Smooth muscle cell (in vitro differentiated cells): Measurements from ENCODE around the gene CBR3. TPM values are rescaled to one million over a fixed set of nuclear protein-coding genes. Genes with fewer than 3 reads are reported as not detected.

Experiments
- DNase-seq: peaks from one replicate; lab custom pipeline; 2025; ENCODE audit not compliant: unreplicated experiment; lab: John Stamatoyannopoulos, UW
- H2AFZ ChIP-seq: fragments of 200-600 bp; sonication (generic); 2 replicates; pipeline ENCODE4 v1.6.0; 2016; ENCODE audit warnings: antibody characterized with exemption, low read depth, mild to moderate bottlenecking
- H3F3A ChIP-seq: fragments of 200-600 bp; sonication (generic); 2 replicates; pipeline ENCODE4 v1.6.0; 2017; ENCODE audit warnings: antibody characterized with exemption, low read depth
- H3K27ac ChIP-seq: fragments of 200-600 bp; sonication (generic); 2 replicates; pipeline ENCODE4 v1.5.1; 2016; ENCODE audit warnings: low read depth, mild to moderate bottlenecking
- H3K27me3 ChIP-seq: fragments of 200-600 bp; sonication (generic); 2 replicates; pipeline ENCODE4 v1.6.1; 2016; ENCODE audit warnings: low read depth, mild to moderate bottlenecking
- H3K36me3 ChIP-seq: fragments of 200-600 bp; sonication (generic); 2 replicates; pipeline ENCODE4 v1.5.1; 2016; ENCODE audit warnings: low read depth
- H3K4me1 ChIP-seq: fragments of 200-600 bp; sonication (generic); 2 replicates; pipeline ENCODE4 v1.5.1; 2016; ENCODE audit warnings: low read depth
- H3K4me2 ChIP-seq: fragments of 200-600 bp; sonication (generic); 2 replicates; pipeline ENCODE4 v1.6.0; 2016; ENCODE audit warnings: mild to moderate bottlenecking
- H3K4me3 ChIP-seq: fragments of 200-600 bp; sonication (generic); 2 replicates; pipeline ENCODE4 v1.5.1; 2016; ENCODE audit warnings: mild to moderate bottlenecking
- H3K79me2 ChIP-seq: fragments of 200-600 bp; sonication (generic); 2 replicates; pipeline ENCODE4 v1.6.0; 2016; ENCODE audit warnings: low read depth, mild to moderate bottlenecking
- H3K9ac ChIP-seq: fragments of 200-600 bp; sonication (generic); 2 replicates; pipeline ENCODE4 v1.6.0; 2016; ENCODE audit warnings: low read depth
- H3K9me3 ChIP-seq: fragments of 200-600 bp; sonication (generic); replicated peaks from 2 replicates; pipeline ENCODE4 v1.5.1; 2016; ENCODE audit warnings: low read depth
- H4K20me1 ChIP-seq: fragments of 200-600 bp; sonication (generic); 2 replicates; pipeline ENCODE4 v1.6.0; 2016; ENCODE audit warnings: low read depth
- CTCF ChIP-seq: fragments of 200-600 bp; sonication (generic); IDR thresholded peaks from 2 replicates; pipeline ENCODE4 v1.5.1; 2017; ENCODE audit warnings: borderline replicate concordance, mild to moderate bottlenecking, antibody characterized with exemption; ENCODE audit not compliant: insufficient read depth, poor library complexity, severe bottlenecking
- WGBS: methylation state at CpG from one replicate; pipeline ENCODE4 v1.1.7; 2016; ENCODE audit warnings: low lambda C conversion rate; 5-methylcytosine and 5-hydroxymethylcytosine counted together
- polyA plus RNA-seq: library from polyadenylated mRNA; unstranded; fragments of >200 nt; fragmentation: Nextera tagmentation; extraction: Ambion mirVana; gene quantifications from 2 replicates; pipeline ENCODE4 v1.2.1, GENCODE V29; 2016
- total RNA-seq: library from RNA; depleted of rRNA; stranded (reverse); fragments of >200 nt; gene quantifications from 2 replicates; pipeline ENCODE4 v1.2.3, GENCODE V29; 2014

The CBR3 gene
- total and polyA plus RNA-seq, 2 experiments from 2014 or later, result 0.78 to 3.3 TPM

GRCh38 chr21:36100971-36101641, 33.8 kb upstream of the CBR3 start:
- 80% methylated on average over 6 of the region's 6 CpGs for WGBS
- Histone ChIP-seq H3K27ac (no peak overlapping the region), H3K4me3 (no peak overlapping the region)

GRCh38 chr21:36103434-36103833, 31.4 kb upstream of the CBR3 start:
- Histone ChIP-seq H3K4me3 (no peak overlapping the region), H3F3A (no peaks in the 10 kb centered on the region)

More at GRCh38 chr21:36100971-36101641, 33.8 kb upstream of the CBR3 start:
- Histone ChIP-seq H3K9ac (no peak overlapping the region), H4K20me1 (no peaks in the 10 kb centered on the region), H3F3A (no peaks in the 10 kb centered on the region), H3K4me1 (peaks cover 13% of the 10 kb centered on the region), H3K9me3 (no peaks in the 10 kb centered on the region), H3K4me2 (no peak overlapping the region), H3K27me3 (no peaks in the 10 kb centered on the region), H3K79me2 (no peaks in the 10 kb centered on the region), H2AFZ (no peak overlapping the region), H3K36me3 (no peaks in the 10 kb centered on the region)
- no peak for TF ChIP-seq CTCF
- DNase-seq, result no peak

GRCh38 chr21:36104317-36105300, 30.3 kb upstream of the CBR3 start:
- H3K79me2 ChIP-seq, result no peaks in the 10 kb centered on the region
- H3K36me3 ChIP-seq, result no peaks in the 10 kb centered on the region
- H3K9ac ChIP-seq, result no peak overlapping the region
- no peak overlapping the region for H2AFZ ChIP-seq
- H3K27ac ChIP-seq, result no peak overlapping the region
- H3K9me3 ChIP-seq, result no peaks in the 10 kb centered on the region
- 81% methylated on average over 29 of the region's 29 CpGs for WGBS
- H3K4me3 ChIP-seq, result no peak overlapping the region
- DNase-seq, result no peak
- no peaks in the 10 kb centered on the region for H3K4me1 ChIP-seq
- no peaks in the 10 kb centered on the region for H4K20me1 ChIP-seq
- no peak overlapping the region for H3K4me2 ChIP-seq
- H3F3A ChIP-seq, result no peaks in the 10 kb centered on the region
- H3K27me3 ChIP-seq, result peaks cover 14% of the 10 kb centered on the region
- peak; percentile 33 for TF ChIP-seq CTCF

More at GRCh38 chr21:36103434-36103833, 31.4 kb upstream of the CBR3 start:
- no peaks in the 10 kb centered on the region for H3K4me1 ChIP-seq
- no peaks in the 10 kb centered on the region for H4K20me1 ChIP-seq
- H3K27ac ChIP-seq, result no peak overlapping the region
- H3K27me3 ChIP-seq, result peaks cover 14% of the 10 kb centered on the region
- no peaks in the 10 kb centered on the region for H3K9me3 ChIP-seq
- no peak overlapping the region for H3K9ac ChIP-seq
- TF ChIP-seq CTCF, result no peak
- no peaks in the 10 kb centered on the region for H3K79me2 ChIP-seq
- no peak overlapping the region for H2AFZ ChIP-seq
- no peaks in the 10 kb centered on the region for H3K36me3 ChIP-seq
- DNase-seq, result no peak
- no peak overlapping the region for H3K4me2 ChIP-seq
